ENCODE measurements around the gene SLC39A8. TPM values are rescaled to one million over a fixed set of nuclear protein-coding genes. Genes with fewer than 3 reads are reported as not detected.

The SLC39A8 gene
- polyA plus RNA-seq, 1 of the 3 experiments (the other 2 are of a cell fraction), result 1.5 TPM

DNA sequence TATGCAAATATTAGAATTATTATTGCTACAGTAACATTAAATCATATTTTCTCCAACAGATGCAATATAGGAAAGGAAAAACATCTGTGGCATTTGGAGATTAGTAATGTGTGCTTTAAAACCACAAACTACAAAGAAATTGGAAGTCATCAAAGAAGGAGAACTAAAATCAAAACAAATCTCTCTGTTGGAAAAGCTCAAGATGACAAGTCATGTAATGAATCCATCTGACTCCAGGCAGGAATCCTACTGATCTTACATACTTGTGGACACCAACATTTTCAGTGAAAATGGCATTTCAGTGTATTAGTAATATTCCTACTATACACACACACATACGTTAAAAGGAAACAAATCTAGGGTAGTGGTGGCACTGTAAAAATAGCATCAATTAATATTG, 98.2 kb downstream of the SLC39A8 start (continued):
- TF ChIP-seq USF1 (IDR thresholded peaks at IDR 0.05; ENCODE audit: borderline replicate concordance, low read depth) (no peak), RXRA (IDR thresholded peaks at IDR 0.05; ENCODE audit: borderline replicate concordance, low read depth) (no peak), CHD2 (IDR thresholded peaks at IDR 0.05; ENCODE audit: low read length, partially characterized antibody) (no peak), FOXJ3 (CRISPR knock-in tag; IDR thresholded peaks at IDR 0.05) (no peak), GATA2 (CRISPR knock-in tag; IDR thresholded peaks at IDR 0.05) (no peak), FOSL2 (IDR thresholded peaks at IDR 0.05; ENCODE audit: borderline replicate concordance, low read depth) (no peak), YY1 (IDR thresholded peaks at IDR 0.05; ENCODE audit: low read depth) (no peak), POLR2AphosphoS5 (IDR thresholded peaks at IDR 0.05; ENCODE audit: low read depth, low read length) (peak; percentile 16; the same call in 1 of the 2 replicates), RAD21 (IDR thresholded peaks at IDR 0.05; ENCODE audit: low read length) (no peak), IRF3 (IDR thresholded peaks at IDR 0.05; ENCODE audit: low read depth, low read length) (no peak), FOXM1 (IDR thresholded peaks at IDR 0.05; ENCODE audit: low read depth) (no peak), GABPA (IDR thresholded peaks at IDR 0.05; ENCODE audit: low read depth) (no peak), PBX3 (IDR thresholded peaks at IDR 0.05) (peak; percentile 71)
- TF ChIP-seq, protein P1, sequence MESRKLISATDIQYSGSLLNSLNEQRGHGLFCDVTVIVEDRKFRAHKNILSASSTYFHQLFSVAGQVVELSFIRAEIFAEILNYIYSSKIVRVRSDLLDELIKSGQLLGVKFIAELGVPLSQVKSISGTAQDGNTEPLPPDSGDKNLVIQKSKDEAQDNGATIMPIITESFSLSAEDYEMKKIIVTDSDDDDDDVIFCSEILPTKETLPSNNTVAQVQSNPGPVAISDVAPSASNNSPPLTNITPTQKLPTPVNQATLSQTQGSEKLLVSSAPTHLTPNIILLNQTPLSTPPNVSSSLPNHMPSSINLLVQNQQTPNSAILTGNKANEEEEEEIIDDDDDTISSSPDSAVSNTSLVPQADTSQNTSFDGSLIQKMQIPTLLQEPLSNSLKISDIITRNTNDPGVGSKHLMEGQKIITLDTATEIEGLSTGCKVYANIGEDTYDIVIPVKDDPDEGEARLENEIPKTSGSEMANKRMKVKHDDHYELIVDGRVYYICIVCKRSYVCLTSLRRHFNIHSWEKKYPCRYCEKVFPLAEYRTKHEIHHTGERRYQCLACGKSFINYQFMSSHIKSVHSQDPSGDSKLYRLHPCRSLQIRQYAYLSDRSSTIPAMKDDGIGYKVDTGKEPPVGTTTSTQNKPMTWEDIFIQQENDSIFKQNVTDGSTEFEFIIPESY (IDR thresholded peaks at IDR 0.05; ENCODE audit: borderline replicate concordance, low read depth), result no peak
- TF ChIP-seq, protein P2, sequence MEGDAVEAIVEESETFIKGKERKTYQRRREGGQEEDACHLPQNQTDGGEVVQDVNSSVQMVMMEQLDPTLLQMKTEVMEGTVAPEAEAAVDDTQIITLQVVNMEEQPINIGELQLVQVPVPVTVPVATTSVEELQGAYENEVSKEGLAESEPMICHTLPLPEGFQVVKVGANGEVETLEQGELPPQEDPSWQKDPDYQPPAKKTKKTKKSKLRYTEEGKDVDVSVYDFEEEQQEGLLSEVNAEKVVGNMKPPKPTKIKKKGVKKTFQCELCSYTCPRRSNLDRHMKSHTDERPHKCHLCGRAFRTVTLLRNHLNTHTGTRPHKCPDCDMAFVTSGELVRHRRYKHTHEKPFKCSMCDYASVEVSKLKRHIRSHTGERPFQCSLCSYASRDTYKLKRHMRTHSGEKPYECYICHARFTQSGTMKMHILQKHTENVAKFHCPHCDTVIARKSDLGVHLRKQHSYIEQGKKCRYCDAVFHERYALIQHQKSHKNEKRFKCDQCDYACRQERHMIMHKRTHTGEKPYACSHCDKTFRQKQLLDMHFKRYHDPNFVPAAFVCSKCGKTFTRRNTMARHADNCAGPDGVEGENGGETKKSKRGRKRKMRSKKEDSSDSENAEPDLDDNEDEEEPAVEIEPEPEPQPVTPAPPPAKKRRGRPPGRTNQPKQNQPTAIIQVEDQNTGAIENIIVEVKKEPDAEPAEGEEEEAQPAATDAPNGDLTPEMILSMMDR (IDR thresholded peaks at IDR 0.05), result no peak

- WGBS (ENCODE audit: low lambda C conversion rate), result 71% methylated on average over 4 of the region's 4 CpGs
- no peak overlapping the region for H2AFZ ChIP-seq (ENCODE audit: low read depth)
- H3K9ac ChIP-seq, result no peak overlapping the region
- no peaks in the 10 kb centered on the region for H3K9me3 ChIP-seq
- ChIA-PET POLR2A (no interaction called here), CTCF (interaction anchor here (0.8 to 1.5 kb wide), 3 partner anchors 9 to 11 kb away, joined by 3 read pairs; no protein-coding TSS in a partner anchor)
- peaks cover 4% of the 10 kb centered on the region for H3F3A ChIP-seq (replicated peaks; ENCODE audit: insufficient read depth)
- H3K4me2 ChIP-seq, result no peak overlapping the region
- no peaks in the 10 kb centered on the region for H3K9me2 ChIP-seq
- H4K20me1 ChIP-seq (ENCODE audit: insufficient read depth), result no peaks in the 10 kb centered on the region
- H3K27ac ChIP-seq (ENCODE audit: low read depth in 2 of 2, low read length in 1 of 2), result no peak overlapping the region
- H3K27me3 ChIP-seq (ENCODE audit: insufficient read depth), result no peaks in the 10 kb centered on the region
- no peak for DNase-seq
- H3K4me3 ChIP-seq (ENCODE audit: low read depth in 2 of 2, low read length in 1 of 2), result no peak overlapping the region
- no peaks in the 10 kb centered on the region for H3K36me3 ChIP-seq (replicated peaks in 1 of 2; ENCODE audit: control insufficient read depth in 1 of 2, insufficient read depth in 2 of 2, low read length in 1 of 2)
- no peaks in the 10 kb centered on the region for H3K79me2 ChIP-seq (ENCODE audit: insufficient read depth)
- H3K4me1 ChIP-seq (ENCODE audit: control insufficient read depth in 1 of 2, insufficient read depth in 2 of 2, low read depth in 1 of 2, low read length in 1 of 2), result no peaks in the 10 kb centered on the region
- TF ChIP-seq TAF1 (IDR thresholded peaks at IDR 0.05; ENCODE audit: borderline replicate concordance, low read depth, low read length) (no peak), REST (IDR thresholded peaks at IDR 0.05; ENCODE audit: low read depth, low read length) (no peak), EZH2phosphoT487 (IDR thresholded peaks at IDR 0.05; ENCODE audit: borderline replicate concordance, low read depth) (no peak)
- TF ChIP-seq, protein P2 (IDR thresholded peaks at IDR 0.05), result no peak
Observed at GRCh38 chr4:102246416-102246815, 98.9 kb downstream of the SLC39A8 start.
